ENCODE data around the gene AOPEP.

AOPEP gene

DNA sequence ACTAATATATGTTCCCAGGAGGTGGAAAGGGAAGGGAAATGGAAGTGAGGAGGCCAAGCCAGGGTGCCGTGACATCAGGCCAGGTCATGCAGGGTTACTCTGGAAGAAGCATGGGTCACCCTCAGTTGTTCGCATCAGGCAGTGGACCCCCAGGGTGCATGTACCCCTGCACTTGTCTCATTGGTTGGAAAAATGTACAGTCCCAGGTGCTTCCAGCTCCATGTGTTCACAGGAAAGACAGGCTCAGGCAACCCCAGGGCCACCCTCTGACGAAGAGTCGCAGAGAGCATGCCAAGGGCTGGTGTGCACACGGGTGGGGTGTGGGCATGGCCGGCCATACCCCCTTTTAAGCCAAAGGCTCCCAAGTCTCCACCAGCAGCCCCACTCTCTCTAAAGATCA is 208.9 kb downstream of the AOPEP start:
- no peaks in the 10 kb centered on the region for H3K27me3 ChIP-seq (ENCODE audit: low read length)
- TF ChIP-seq CTCF (IDR thresholded peaks at IDR 0.05; ENCODE audit: insufficient read depth, low read length, poor library complexity, severe bottlenecking) (no peak), EZH2phosphoT487 (conservative IDR thresholded peaks at IDR 0.05; ENCODE audit: low read length) (no peak)
- no peak overlapping the region for H2AFZ ChIP-seq (ENCODE audit: low read depth, low read length, severe bottlenecking)
- H3K9me3 ChIP-seq (ENCODE audit: insufficient read depth, low read length) = no peaks in the 10 kb centered on the region
- H3K36me3 ChIP-seq (ENCODE audit: low read length) = no peaks in the 10 kb centered on the region
- H3K4me3 ChIP-seq (ENCODE audit: insufficient read depth, low read length, poor library complexity, severe bottlenecking) = no peak overlapping the region
- H3K9me2 ChIP-seq (replicated peaks; ENCODE audit: insufficient read depth, low read length) = no peaks in the 10 kb centered on the region
- H4K20me1 ChIP-seq (ENCODE audit: low read depth, low read length) = no peaks in the 10 kb centered on the region
- no peak overlapping the region for H3K9ac ChIP-seq (ENCODE audit: low read length)
- no peak overlapping the region for H3K4me2 ChIP-seq (ENCODE audit: low read depth, low read length, poor library complexity, severe bottlenecking)
- H3F3A ChIP-seq (ENCODE audit: insufficient read depth) = no peaks in the 10 kb centered on the region
- no peak overlapping the region for H3K27ac ChIP-seq (ENCODE audit: low read depth, low read length)
- no peaks in the 10 kb centered on the region for H3K79me2 ChIP-seq (ENCODE audit: insufficient read depth, low read length)

- no peak overlapping the region for H2AFZ ChIP-seq (ENCODE audit: low read depth, low read length, severe bottlenecking)
- TF ChIP-seq EZH2phosphoT487 (conservative IDR thresholded peaks at IDR 0.05; ENCODE audit: low read length) = no peak
- TF ChIP-seq CTCF (IDR thresholded peaks at IDR 0.05; ENCODE audit: insufficient read depth, low read length, poor library complexity, severe bottlenecking) = no peak
- no peak overlapping the region for H3K9ac ChIP-seq (ENCODE audit: low read length)
- H3K27me3 ChIP-seq (ENCODE audit: low read length) = no peaks in the 10 kb centered on the region
- H4K20me1 ChIP-seq (ENCODE audit: low read depth, low read length) = no peaks in the 10 kb centered on the region
- H3K27ac ChIP-seq (ENCODE audit: low read depth, low read length) = no peak overlapping the region
- no peak overlapping the region for H3K4me2 ChIP-seq (ENCODE audit: low read depth, low read length, poor library complexity, severe bottlenecking)
- H3K36me3 ChIP-seq (ENCODE audit: low read length) = no peaks in the 10 kb centered on the region
- H3K9me2 ChIP-seq (replicated peaks; ENCODE audit: insufficient read depth, low read length) = no peaks in the 10 kb centered on the region
- H3K79me2 ChIP-seq (ENCODE audit: insufficient read depth, low read length) = no peaks in the 10 kb centered on the region
- H3K4me3 ChIP-seq (ENCODE audit: insufficient read depth, low read length, poor library complexity, severe bottlenecking) = no peak overlapping the region
- H3K9me3 ChIP-seq (ENCODE audit: insufficient read depth, low read length) = no peaks in the 10 kb centered on the region
- no peaks in the 10 kb centered on the region for H3F3A ChIP-seq (ENCODE audit: insufficient read depth)
Measured at GRCh38 chr9:94936419-94936818, 209.9 kb downstream of the AOPEP start.

GRCh38 chr9:94937214-94937903 is 210.9 kb downstream of the AOPEP start:
- Histone ChIP-seq H3F3A (ENCODE audit: insufficient read depth) (no peaks in the 10 kb centered on the region), H2AFZ (ENCODE audit: low read depth, low read length, severe bottlenecking) (no peak overlapping the region), H3K36me3 (ENCODE audit: low read length) (no peaks in the 10 kb centered on the region), H3K79me2 (ENCODE audit: insufficient read depth, low read length) (no peaks in the 10 kb centered on the region), H3K9me3 (ENCODE audit: insufficient read depth, low read length) (no peaks in the 10 kb centered on the region), H3K4me3 (ENCODE audit: insufficient read depth, low read length, poor library complexity, severe bottlenecking) (no peak overlapping the region), H3K9me2 (replicated peaks; ENCODE audit: insufficient read depth, low read length) (no peaks in the 10 kb centered on the region), H3K27ac (ENCODE audit: low read depth, low read length) (no peak overlapping the region), H3K27me3 (ENCODE audit: low read length) (no peaks in the 10 kb centered on the region), H4K20me1 (ENCODE audit: low read depth, low read length) (no peaks in the 10 kb centered on the region), H3K9ac (ENCODE audit: low read length) (no peak overlapping the region), H3K4me2 (ENCODE audit: low read depth, low read length, poor library complexity, severe bottlenecking) (no peak overlapping the region)
- no peak for TF ChIP-seq CTCF (IDR thresholded peaks at IDR 0.05; ENCODE audit: insufficient read depth, low read length, poor library complexity, severe bottlenecking)
- TF ChIP-seq EZH2phosphoT487 (conservative IDR thresholded peaks at IDR 0.05; ENCODE audit: low read length) = no peak

Data from SU-DHL-6 (cell line).